ENCODE data around the gene MED26.
"Not testable (repeated sequence)": the region's sequence is repeated elsewhere in the genome, so short reads cannot be mapped to it uniquely, and the experiment has no call there.

GRCh38 chr19:16551902-16552301 lies 76.1 kb downstream of the MED26 start:
- TF ChIP-seq, protein P1, sequence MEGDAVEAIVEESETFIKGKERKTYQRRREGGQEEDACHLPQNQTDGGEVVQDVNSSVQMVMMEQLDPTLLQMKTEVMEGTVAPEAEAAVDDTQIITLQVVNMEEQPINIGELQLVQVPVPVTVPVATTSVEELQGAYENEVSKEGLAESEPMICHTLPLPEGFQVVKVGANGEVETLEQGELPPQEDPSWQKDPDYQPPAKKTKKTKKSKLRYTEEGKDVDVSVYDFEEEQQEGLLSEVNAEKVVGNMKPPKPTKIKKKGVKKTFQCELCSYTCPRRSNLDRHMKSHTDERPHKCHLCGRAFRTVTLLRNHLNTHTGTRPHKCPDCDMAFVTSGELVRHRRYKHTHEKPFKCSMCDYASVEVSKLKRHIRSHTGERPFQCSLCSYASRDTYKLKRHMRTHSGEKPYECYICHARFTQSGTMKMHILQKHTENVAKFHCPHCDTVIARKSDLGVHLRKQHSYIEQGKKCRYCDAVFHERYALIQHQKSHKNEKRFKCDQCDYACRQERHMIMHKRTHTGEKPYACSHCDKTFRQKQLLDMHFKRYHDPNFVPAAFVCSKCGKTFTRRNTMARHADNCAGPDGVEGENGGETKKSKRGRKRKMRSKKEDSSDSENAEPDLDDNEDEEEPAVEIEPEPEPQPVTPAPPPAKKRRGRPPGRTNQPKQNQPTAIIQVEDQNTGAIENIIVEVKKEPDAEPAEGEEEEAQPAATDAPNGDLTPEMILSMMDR (conservative IDR thresholded peaks at IDR 0.05; ENCODE audit: low read depth in 2 of 2) = not testable (repeated sequence)
- not testable (repeated sequence) for TF ChIP-seq POLR2AphosphoS5 (IDR thresholded peaks at IDR 0.05; ENCODE audit: low read depth); CREB1 (CRISPR knock-in tag; IDR thresholded peaks at IDR 0.05; ENCODE audit: low read depth); EZH2 (IDR thresholded peaks at IDR 0.05; ENCODE audit: low read depth, unreplicated experiment); EZH2phosphoT487 (IDR thresholded peaks at IDR 0.05; ENCODE audit: unreplicated experiment); ETS1 (IDR thresholded peaks at IDR 0.05); ZNF114 (CRISPR knock-in tag; IDR thresholded peaks at IDR 0.05); JUNB (IDR thresholded peaks at IDR 0.05; ENCODE audit: unreplicated experiment); ZNF331 (CRISPR knock-in tag; IDR thresholded peaks at IDR 0.05; ENCODE audit: low read depth)
- TF ChIP-seq, protein P2, sequence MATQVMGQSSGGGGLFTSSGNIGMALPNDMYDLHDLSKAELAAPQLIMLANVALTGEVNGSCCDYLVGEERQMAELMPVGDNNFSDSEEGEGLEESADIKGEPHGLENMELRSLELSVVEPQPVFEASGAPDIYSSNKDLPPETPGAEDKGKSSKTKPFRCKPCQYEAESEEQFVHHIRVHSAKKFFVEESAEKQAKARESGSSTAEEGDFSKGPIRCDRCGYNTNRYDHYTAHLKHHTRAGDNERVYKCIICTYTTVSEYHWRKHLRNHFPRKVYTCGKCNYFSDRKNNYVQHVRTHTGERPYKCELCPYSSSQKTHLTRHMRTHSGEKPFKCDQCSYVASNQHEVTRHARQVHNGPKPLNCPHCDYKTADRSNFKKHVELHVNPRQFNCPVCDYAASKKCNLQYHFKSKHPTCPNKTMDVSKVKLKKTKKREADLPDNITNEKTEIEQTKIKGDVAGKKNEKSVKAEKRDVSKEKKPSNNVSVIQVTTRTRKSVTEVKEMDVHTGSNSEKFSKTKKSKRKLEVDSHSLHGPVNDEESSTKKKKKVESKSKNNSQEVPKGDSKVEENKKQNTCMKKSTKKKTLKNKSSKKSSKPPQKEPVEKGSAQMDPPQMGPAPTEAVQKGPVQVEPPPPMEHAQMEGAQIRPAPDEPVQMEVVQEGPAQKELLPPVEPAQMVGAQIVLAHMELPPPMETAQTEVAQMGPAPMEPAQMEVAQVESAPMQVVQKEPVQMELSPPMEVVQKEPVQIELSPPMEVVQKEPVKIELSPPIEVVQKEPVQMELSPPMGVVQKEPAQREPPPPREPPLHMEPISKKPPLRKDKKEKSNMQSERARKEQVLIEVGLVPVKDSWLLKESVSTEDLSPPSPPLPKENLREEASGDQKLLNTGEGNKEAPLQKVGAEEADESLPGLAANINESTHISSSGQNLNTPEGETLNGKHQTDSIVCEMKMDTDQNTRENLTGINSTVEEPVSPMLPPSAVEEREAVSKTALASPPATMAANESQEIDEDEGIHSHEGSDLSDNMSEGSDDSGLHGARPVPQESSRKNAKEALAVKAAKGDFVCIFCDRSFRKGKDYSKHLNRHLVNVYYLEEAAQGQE (IDR thresholded peaks at IDR 0.05; ENCODE audit: unreplicated experiment) = not testable (repeated sequence)
- TF ChIP-seq, protein P3, sequence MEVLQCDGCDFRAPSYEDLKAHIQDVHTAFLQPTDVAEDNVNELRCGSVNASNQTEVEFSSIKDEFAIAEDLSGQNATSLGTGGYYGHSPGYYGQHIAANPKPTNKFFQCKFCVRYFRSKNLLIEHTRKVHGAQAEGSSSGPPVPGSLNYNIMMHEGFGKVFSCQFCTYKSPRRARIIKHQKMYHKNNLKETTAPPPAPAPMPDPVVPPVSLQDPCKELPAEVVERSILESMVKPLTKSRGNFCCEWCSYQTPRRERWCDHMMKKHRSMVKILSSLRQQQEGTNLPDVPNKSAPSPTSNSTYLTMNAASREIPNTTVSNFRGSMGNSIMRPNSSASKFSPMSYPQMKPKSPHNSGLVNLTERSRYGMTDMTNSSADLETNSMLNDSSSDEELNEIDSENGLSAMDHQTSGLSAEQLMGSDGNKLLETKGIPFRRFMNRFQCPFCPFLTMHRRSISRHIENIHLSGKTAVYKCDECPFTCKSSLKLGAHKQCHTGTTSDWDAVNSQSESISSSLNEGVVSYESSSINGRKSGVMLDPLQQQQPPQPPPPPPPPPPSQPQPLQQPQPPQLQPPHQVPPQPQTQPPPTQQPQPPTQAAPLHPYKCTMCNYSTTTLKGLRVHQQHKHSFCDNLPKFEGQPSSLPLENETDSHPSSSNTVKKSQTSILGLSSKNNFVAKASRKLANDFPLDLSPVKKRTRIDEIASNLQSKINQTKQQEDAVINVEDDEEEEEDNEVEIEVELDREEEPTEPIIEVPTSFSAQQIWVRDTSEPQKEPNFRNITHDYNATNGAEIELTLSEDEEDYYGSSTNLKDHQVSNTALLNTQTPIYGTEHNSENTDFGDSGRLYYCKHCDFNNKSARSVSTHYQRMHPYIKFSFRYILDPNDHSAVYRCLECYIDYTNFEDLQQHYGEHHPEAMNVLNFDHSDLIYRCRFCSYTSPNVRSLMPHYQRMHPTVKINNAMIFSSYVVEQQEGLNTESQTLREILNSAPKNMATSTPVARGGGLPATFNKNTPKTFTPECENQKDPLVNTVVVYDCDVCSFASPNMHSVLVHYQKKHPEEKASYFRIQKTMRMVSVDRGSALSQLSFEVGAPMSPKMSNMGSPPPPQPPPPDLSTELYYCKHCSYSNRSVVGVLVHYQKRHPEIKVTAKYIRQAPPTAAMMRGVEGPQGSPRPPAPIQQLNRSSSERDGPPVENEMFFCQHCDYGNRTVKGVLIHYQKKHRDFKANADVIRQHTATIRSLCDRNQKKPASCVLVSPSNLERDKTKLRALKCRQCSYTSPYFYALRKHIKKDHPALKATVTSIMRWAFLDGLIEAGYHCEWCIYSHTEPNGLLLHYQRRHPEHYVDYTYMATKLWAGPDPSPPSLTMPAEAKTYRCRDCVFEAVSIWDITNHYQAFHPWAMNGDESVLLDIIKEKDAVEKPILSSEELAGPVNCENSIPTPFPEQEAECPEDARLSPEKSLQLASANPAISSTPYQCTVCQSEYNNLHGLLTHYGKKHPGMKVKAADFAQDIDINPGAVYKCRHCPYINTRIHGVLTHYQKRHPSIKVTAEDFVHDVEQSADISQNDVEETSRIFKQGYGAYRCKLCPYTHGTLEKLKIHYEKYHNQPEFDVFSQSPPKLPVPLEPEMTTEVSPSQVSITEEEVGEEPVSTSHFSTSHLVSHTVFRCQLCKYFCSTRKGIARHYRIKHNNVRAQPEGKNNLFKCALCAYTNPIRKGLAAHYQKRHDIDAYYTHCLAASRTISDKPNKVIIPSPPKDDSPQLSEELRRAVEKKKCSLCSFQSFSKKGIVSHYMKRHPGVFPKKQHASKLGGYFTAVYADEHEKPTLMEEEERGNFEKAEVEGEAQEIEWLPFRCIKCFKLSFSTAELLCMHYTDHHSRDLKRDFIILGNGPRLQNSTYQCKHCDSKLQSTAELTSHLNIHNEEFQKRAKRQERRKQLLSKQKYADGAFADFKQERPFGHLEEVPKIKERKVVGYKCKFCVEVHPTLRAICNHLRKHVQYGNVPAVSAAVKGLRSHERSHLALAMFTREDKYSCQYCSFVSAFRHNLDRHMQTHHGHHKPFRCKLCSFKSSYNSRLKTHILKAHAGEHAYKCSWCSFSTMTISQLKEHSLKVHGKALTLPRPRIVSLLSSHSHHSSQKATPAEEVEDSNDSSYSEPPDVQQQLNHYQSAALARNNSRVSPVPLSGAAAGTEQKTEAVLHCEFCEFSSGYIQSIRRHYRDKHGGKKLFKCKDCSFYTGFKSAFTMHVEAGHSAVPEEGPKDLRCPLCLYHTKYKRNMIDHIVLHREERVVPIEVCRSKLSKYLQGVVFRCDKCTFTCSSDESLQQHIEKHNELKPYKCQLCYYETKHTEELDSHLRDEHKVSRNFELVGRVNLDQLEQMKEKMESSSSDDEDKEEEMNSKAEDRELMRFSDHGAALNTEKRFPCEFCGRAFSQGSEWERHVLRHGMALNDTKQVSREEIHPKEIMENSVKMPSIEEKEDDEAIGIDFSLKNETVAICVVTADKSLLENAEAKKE (CRISPR knock-in tag; IDR thresholded peaks at IDR 0.05) = not testable (repeated sequence)
